ENCODE results near the gene TBC1D22B. TPM values are rescaled to one million over a fixed set of nuclear protein-coding genes. Genes with fewer than 3 reads are reported as not detected.
"Not testable (repeated sequence)": the region's sequence is repeated elsewhere in the genome, so short reads cannot be mapped to it uniquely, and the experiment has no call there.

The TBC1D22B gene
- total RNA-seq, 1 donor from 2014 or later: 16.5 TPM

- H3K4me1 Mint-ChIP-seq: peaks cover 16% of the 10 kb centered on the region
- DNase-seq (ENCODE audit: low spot score): no peak
- H3K27me3 ChIP-seq: no peaks in the 10 kb centered on the region
Observed at GRCh38 chr6:37304766-37305165, 47.2 kb downstream of the TBC1D22B start.

GRCh38 chr6:37305841-37306425 is 48.4 kb downstream of the TBC1D22B start:
- Histone ChIP-seq H3F3A (ENCODE audit: low read depth) (peaks cover 9% of the 10 kb centered on the region), H3K4me3 (no peak overlapping the region), H3K79me2 (ENCODE audit: low read depth) (no peaks in the 10 kb centered on the region), H3K4me2 (no peak overlapping the region), H3K9me3 (ENCODE audit: low read depth) (no peaks in the 10 kb centered on the region), H3K36me3 (no peaks in the 10 kb centered on the region), H3K4me1 (no peaks in the 10 kb centered on the region), H3K27me3 (no peaks in the 10 kb centered on the region), H3K27ac (no peak overlapping the region), H2AFZ (replicated peaks) (no peak overlapping the region), H4K20me1 (ENCODE audit: low read depth) (peaks cover 9% of the 10 kb centered on the region), H3K9ac (no peak overlapping the region)
- H3K9me3 Mint-ChIP-seq: peaks cover 2% of the 10 kb centered on the region
- no peaks in the 10 kb centered on the region for H3K36me3 Mint-ChIP-seq
- no peak for DNase-seq (ENCODE audit: low spot score)
- peaks cover 16% of the 10 kb centered on the region for H3K4me1 Mint-ChIP-seq
- H3K27ac Mint-ChIP-seq: no peak overlapping the region
- no peaks in the 10 kb centered on the region for H3K27me3 Mint-ChIP-seq (ENCODE audit: insufficient read depth, low read depth)
- no peak for TF ChIP-seq EZH2 (IDR thresholded peaks at IDR 0.05)
- no peak for TF ChIP-seq EZH2phosphoT487 (IDR thresholded peaks at IDR 0.05)
- no peak overlapping the region for H3K4me3 Mint-ChIP-seq

More at GRCh38 chr6:37304766-37305165, 47.2 kb downstream of the TBC1D22B start:
- no peak overlapping the region for H3K27ac Mint-ChIP-seq
- H3K9me3 Mint-ChIP-seq: peaks cover 2% of the 10 kb centered on the region
- Histone ChIP-seq H3K4me3 (no peak overlapping the region), H2AFZ (replicated peaks) (no peak overlapping the region), H3K4me1 (no peaks in the 10 kb centered on the region), H3K4me2 (no peak overlapping the region), H3K9ac (no peak overlapping the region), H3K79me2 (ENCODE audit: low read depth) (no peaks in the 10 kb centered on the region), H3K9me3 (ENCODE audit: low read depth) (no peaks in the 10 kb centered on the region), H3K36me3 (no peaks in the 10 kb centered on the region), H3F3A (ENCODE audit: low read depth) (peaks cover 9% of the 10 kb centered on the region), H3K27ac (no peak overlapping the region), H4K20me1 (ENCODE audit: low read depth) (peaks cover 9% of the 10 kb centered on the region)
- no peak for TF ChIP-seq CTCF (IDR thresholded peaks at IDR 0.05)
- TF ChIP-seq EZH2 (IDR thresholded peaks at IDR 0.05): no peak
- no peak for TF ChIP-seq EZH2phosphoT487 (IDR thresholded peaks at IDR 0.05)
- H3K27me3 Mint-ChIP-seq (ENCODE audit: insufficient read depth, low read depth): no peaks in the 10 kb centered on the region
- peaks cover 2% of the 10 kb centered on the region for H3K36me3 Mint-ChIP-seq
- no peak overlapping the region for H3K4me3 Mint-ChIP-seq

- H3K27me3 Mint-ChIP-seq (ENCODE audit: insufficient read depth, low read depth): no peaks in the 10 kb centered on the region
- Histone ChIP-seq H3K27me3 (no peaks in the 10 kb centered on the region), H3K4me2 (no peak overlapping the region), H3K9ac (no peak overlapping the region), H3K36me3 (no peaks in the 10 kb centered on the region), H2AFZ (replicated peaks) (no peak overlapping the region), H3K4me1 (no peaks in the 10 kb centered on the region), H3K4me3 (no peak overlapping the region), H3K9me3 (ENCODE audit: low read depth) (no peaks in the 10 kb centered on the region), H3F3A (ENCODE audit: low read depth) (peaks cover 9% of the 10 kb centered on the region), H3K79me2 (ENCODE audit: low read depth) (no peaks in the 10 kb centered on the region), H3K27ac (no peak overlapping the region), H4K20me1 (ENCODE audit: low read depth) (peaks cover 9% of the 10 kb centered on the region)
- peaks cover 10% of the 10 kb centered on the region for H3K4me1 Mint-ChIP-seq
- H3K9me3 Mint-ChIP-seq: no peaks in the 10 kb centered on the region
- H3K4me3 Mint-ChIP-seq: no peak overlapping the region
- H3K36me3 Mint-ChIP-seq: no peaks in the 10 kb centered on the region
- H3K27ac Mint-ChIP-seq: no peak overlapping the region
- DNase-seq (ENCODE audit: low spot score): no peak
- TF ChIP-seq EZH2 (IDR thresholded peaks at IDR 0.05) (no peak), CTCF (IDR thresholded peaks at IDR 0.05) (no peak), EZH2phosphoT487 (IDR thresholded peaks at IDR 0.05) (no peak)
Observed at GRCh38 chr6:37306624-37307222, 49.2 kb downstream of the TBC1D22B start.

- H3K27me3 Mint-ChIP-seq (ENCODE audit: insufficient read depth, low read depth); H3K4me2 ChIP-seq; H3K4me1 Mint-ChIP-seq; H3K79me2 ChIP-seq (ENCODE audit: low read depth); H3K36me3 Mint-ChIP-seq; H3K27ac ChIP-seq; H3K4me3 ChIP-seq; H3K9me3 ChIP-seq (ENCODE audit: low read depth); H4K20me1 ChIP-seq (ENCODE audit: low read depth); H3K9me3 Mint-ChIP-seq; H3K4me3 Mint-ChIP-seq; H3K9ac ChIP-seq; H3K4me1 ChIP-seq; H3K36me3 ChIP-seq; H3K27ac Mint-ChIP-seq; DNase-seq (ENCODE audit: low spot score); H3K27me3 ChIP-seq; H3F3A ChIP-seq (ENCODE audit: low read depth); H2AFZ ChIP-seq (replicated peaks): not testable (repeated sequence)
Observed at GRCh38 chr6:37307484-37307883, 49.9 kb downstream of the TBC1D22B start.
